IMR-90 (cell line): ENCODE results near the gene MXD4. TPM values are rescaled to one million over a fixed set of nuclear protein-coding genes. Genes with fewer than 3 reads are reported as not detected.
A peak's percentile ranks its signal among the peaks of the same experiment; 100 is the strongest.

Experiments
- ATAC-seq: fragments of 200-7000 bp; cut with Tn5 transposase; 2 replicates; pipeline ENCODE4 v1.9.1; 2020; ENCODE audit warnings: low read depth, mild to moderate bottlenecking, moderate library complexity
- BruUV-seq: library from RNA; stranded (reverse); fragments of 400-500 nt; replicated peaks from 2 replicates; lab custom pipeline; 2021; lab: Mats Ljungman, UMichigan
- CTCF ChIA-PET: fragments of 300-600 bp; formaldehyde crosslinking; extraction: SDS; loops from one replicate; lab custom pipeline; 2021; ENCODE audit warnings: antibody characterized with exemption; lab: Yijun Ruan, JAX
- POLR2A ChIA-PET: fragments of 300-600 bp; sonication (Branson Sonifier 250); formaldehyde crosslinking; loops from one replicate; lab custom pipeline; 2022; ENCODE audit warnings: antibody characterized with exemption; ENCODE audit not compliant: unreplicated experiment; lab: Charles Lee
- DNase-seq: peaks from one replicate; pipeline ENCODE4 v3.0.0; 2013
- H2AFZ ChIP-seq: replicated peaks from 2 replicates; pipeline ENCODE3; 2013; ENCODE audit warnings: low read length, mild to moderate bottlenecking; ENCODE audit not compliant: poor library complexity
- H2AK5ac ChIP-seq: 2 replicates; pipeline ENCODE4 v1.6.1; 2013; ENCODE audit warnings: low read depth, low read length, inconsistent platforms
- H2AK9ac ChIP-seq: replicated peaks from 2 replicates; pipeline ENCODE3; 2013; ENCODE audit warnings: mild to moderate bottlenecking, low read depth, low read length, moderate library complexity; ENCODE audit not compliant: poor library complexity
- H2BK120ac ChIP-seq: 2 replicates; pipeline ENCODE4 v1.6.1; 2013; ENCODE audit warnings: low read depth, low read length, inconsistent platforms
- H2BK15ac ChIP-seq: 3 replicates; pipeline ENCODE4 v1.6.1; 2013; ENCODE audit warnings: low read depth, low read length, inconsistent platforms
- H2BK20ac ChIP-seq: 2 replicates; pipeline ENCODE4 v1.6.1; 2013; ENCODE audit warnings: low read depth, mild to moderate bottlenecking, inconsistent platforms, low read length, moderate library complexity
- H2BK5ac ChIP-seq: 2 replicates; pipeline ENCODE4 v1.6.1; 2013; ENCODE audit warnings: mild to moderate bottlenecking, low read depth, low read length, inconsistent platforms; ENCODE audit not compliant: poor library complexity, severe bottlenecking
- H3K14ac ChIP-seq: replicated peaks from 2 replicates; pipeline ENCODE4 v1.6.1; 2013; ENCODE audit warnings: low read depth, low read length, inconsistent platforms
- H3K18ac ChIP-seq: 2 replicates; pipeline ENCODE4 v1.6.1; 2013; ENCODE audit warnings: low read depth, low read length, control low read depth
- H3K23ac ChIP-seq: 2 replicates; pipeline ENCODE4 v1.6.1; 2013; ENCODE audit warnings: low read depth, low read length, inconsistent platforms
- H3K27ac ChIP-seq: 2 replicates; pipeline ENCODE4 v1.5.1; 2013; ENCODE audit warnings: mild to moderate bottlenecking, control low read depth, low read length; ENCODE audit not compliant: insufficient read depth
- H3K27me3 ChIP-seq: 2 replicates; pipeline ENCODE4 v1.6.1; 2013; ENCODE audit warnings: low read length; ENCODE audit not compliant: control insufficient read depth, insufficient read depth
- H3K36me3 ChIP-seq: 2 replicates; pipeline ENCODE4 v1.6.1; 2013; ENCODE audit warnings: low read length, mixed read lengths; ENCODE audit not compliant: control insufficient read depth, insufficient read depth
- H3K4ac ChIP-seq: 2 replicates; pipeline ENCODE4 v1.6.1; 2013; ENCODE audit warnings: low read depth, low read length, inconsistent platforms
- H3K4me1 ChIP-seq: 2 replicates; pipeline ENCODE4 v1.6.1; 2013; ENCODE audit warnings: low read length, mixed read lengths; ENCODE audit not compliant: control insufficient read depth, insufficient read depth
- H3K4me2 ChIP-seq: 2 replicates; pipeline ENCODE4 v1.6.1; 2013; ENCODE audit warnings: low read depth, mild to moderate bottlenecking, control low read depth, low read length, moderate library complexity
- H3K4me3 ChIP-seq: 2 replicates; pipeline ENCODE4 v1.5.1; 2013; ENCODE audit warnings: low read depth, mild to moderate bottlenecking, control low read depth, low read length, moderate library complexity; ENCODE audit not compliant: insufficient read depth
- H3K56ac ChIP-seq: 2 replicates; pipeline ENCODE4 v1.6.1; 2013; ENCODE audit warnings: low read length, inconsistent platforms; ENCODE audit not compliant: insufficient read depth; ENCODE audit errors: extremely low read depth
- H3K79me1 ChIP-seq, 2 experiments: 2 replicates each; pipeline ENCODE4 v1.6.1; 2013; ENCODE audit warnings: low read length in 2 of 2, inconsistent platforms in 1 of 2, low read depth in 1 of 2
- H3K9ac ChIP-seq: 2 replicates; pipeline ENCODE4 v1.6.1; 2013; ENCODE audit warnings: low read depth, low read length, control low read depth
- H3K9me1 ChIP-seq: 2 replicates; pipeline ENCODE4 v1.6.1; 2013; ENCODE audit warnings: low read length, inconsistent platforms; ENCODE audit not compliant: insufficient read depth
- H3K9me3 ChIP-seq: 2 replicates; pipeline ENCODE4 v1.6.1; 2013; ENCODE audit warnings: low read length; ENCODE audit not compliant: control insufficient read depth, insufficient read depth
- H4K20me1 ChIP-seq: 2 replicates; pipeline ENCODE4 v1.6.1; 2013; ENCODE audit warnings: low read length, inconsistent platforms; ENCODE audit not compliant: insufficient read depth
- H4K5ac ChIP-seq: 2 replicates; pipeline ENCODE4 v1.6.1; 2013; ENCODE audit warnings: mild to moderate bottlenecking, low read depth, low read length, control low read depth
- H4K8ac ChIP-seq, 2 experiments: 2 replicates each; pipeline ENCODE4 v1.6.1; 2013; ENCODE audit warnings: low read depth in 2 of 2, low read length in 2 of 2, control low read depth in 1 of 2, inconsistent platforms in 1 of 2
- H4K91ac ChIP-seq: 2 replicates; pipeline ENCODE4 v1.6.1; 2013; ENCODE audit warnings: low read depth, low read length, inconsistent platforms; ENCODE audit not compliant: insufficient read depth
- CEBPB ChIP-seq: IDR thresholded peaks from 2 replicates; pipeline ENCODE4 v1.6.1; 2012; ENCODE audit warnings: low read depth, low read length, improper control_type of control experiment
- CTCF ChIP-seq: conservative IDR thresholded peaks from 2 replicates; pipeline ENCODE4 v1.5.1; 2012; ENCODE audit warnings: mild to moderate bottlenecking, low read depth, low read length, improper control_type of control experiment
- FOS ChIP-seq: fragments of 150-350 bp; IDR thresholded peaks from 2 replicates; pipeline ENCODE4 v1.6.1; 2016; ENCODE audit warnings: low read depth, low read length
- NFE2L2 ChIP-seq: fragments of 150-350 bp; IDR thresholded peaks from 2 replicates; pipeline ENCODE4 v1.6.1; 2016; ENCODE audit warnings: low read depth, mild to moderate bottlenecking, low read length
- WGBS, 2 experiments: methylation state at CpG; one replicate each; pipeline versions ENCODE4 v1.1.5 to v1.1.7; 2013; ENCODE audit warnings: missing lambda C conversion rate in 2 of 2; ENCODE audit not compliant: insufficient read length in 1 of 2; ENCODE audit errors: extremely low coverage in 2 of 2; 5-methylcytosine and 5-hydroxymethylcytosine counted together
- dilution Hi-C: fragments of 300-500 bp; cut with HindIII; formaldehyde crosslinking; loops from one replicate; pipeline ENCODE4 v1.14.3; 2018; ENCODE audit warnings: low sequenced_read_pairs; ENCODE audit not compliant: unreplicated experiment
- in situ Hi-C: fragments of 300-500 bp; cut with MboI; formaldehyde crosslinking; loops from 3 replicates; pipeline ENCODE4 v1.14.3; 2019; ENCODE audit warnings: low sequenced_read_pairs, inconsistent platforms, mixed read lengths
- intact Hi-C: fragments of 100-400 bp; cut with micrococcal nuclease; formaldehyde crosslinking; loops from 2 replicates; pipeline ENCODE4 v1.10.0; 2022
- polyA plus RNA-seq, 3 experiments: library from polyadenylated mRNA; depleted of rRNA; stranded (reverse); fragments of >200 nt; gene quantifications; 2 replicates each; pipeline ENCODE4 v1.2.3, GENCODE V29; 2012; ENCODE audit warnings: low replicate concordance in 1 of 3
- total RNA-seq: library from RNA; depleted of rRNA; stranded (reverse); fragments of >200 nt; gene quantifications from 2 replicates; pipeline ENCODE4 v1.2.3, GENCODE V29; 2012

The MXD4 gene
- total and polyA plus RNA-seq, 2 of the 4 experiments (the other 2 are of a cell fraction): 22.8 to 54.4 TPM

- CTCF ChIA-PET: no interaction called here
- no peak overlapping the region for H4K8ac ChIP-seq
Observed at GRCh38 chr4:2283199-2283711, 21.3 kb upstream of the MXD4 start.

More at GRCh38 chr4:2283199-2283711, 21.3 kb upstream of the MXD4 start:
- BruUV-seq: no TSS peak
- Histone ChIP-seq H2BK20ac (no peak overlapping the region), H2BK15ac (no peak overlapping the region), H3K9me3 (no peaks in the 10 kb centered on the region), H3K36me3 (no peaks in the 10 kb centered on the region), H3K9ac (no peak overlapping the region), H3K79me1 (no peaks in the 10 kb centered on the region), H3K4ac (no peak overlapping the region), H2AK5ac (no peak overlapping the region), H2BK120ac (no peak overlapping the region), H4K20me1 (no peaks in the 10 kb centered on the region), H4K5ac (no peak overlapping the region), H3K27me3 (0 out of 2 replicates have a peak, but pooled peaks cover 2% of the 10 kb centered on the region), H3K18ac (no peak overlapping the region), H3K4me1 (peaks cover 2% of the 10 kb centered on the region; the same call in 1 of the 2 replicates), H2AFZ (no peak overlapping the region), H3K9me1 (0 out of 2 replicates have a peak, but pooled peaks cover 3% of the 10 kb centered on the region), H3K23ac (no peak overlapping the region), H3K14ac (no peak overlapping the region), H3K56ac (no peak overlapping the region), H2AK9ac (no peak overlapping the region), H4K91ac (no peak overlapping the region), H3K4me3 (no peak overlapping the region), H3K4me2 (no peak overlapping the region), H2BK5ac (peak overlapping the region; percentile 14), H3K27ac (no peak overlapping the region)
- dilution Hi-C loops: no loop called here
- DNase-seq: no peak
- POLR2A ChIA-PET: no interaction called here
- WGBS, 2 experiments: 75 to 100% methylated on average over 2 of the region's 3 CpGs
- intact Hi-C loops: no loop called here
- in situ Hi-C loops: no loop called here
- TF ChIP-seq CTCF (no peak), NFE2L2 (no peak), FOS (no peak), CEBPB (no peak)
- ATAC-seq: no peak
